GM12878 (cell line): ENCODE data around the gene ITM2C. TPM values are rescaled to one million over a fixed set of nuclear protein-coding genes. Genes with fewer than 3 reads are reported as not detected.

Experiments used
- BMI1 ChIP-seq: fragments of 450-650 bp; IDR thresholded peaks from 2 replicates; pipeline ENCODE4 v1.6.1; 2016; ENCODE audit warnings: mild to moderate bottlenecking, moderate library complexity, borderline replicate concordance
- CHD1 ChIP-seq: IDR thresholded peaks from 2 replicates; pipeline ENCODE4 v1.6.1; 2012; ENCODE audit warnings: low read depth, low read length, improper control_type of control experiment
- CHD2 ChIP-seq: IDR thresholded peaks from 2 replicates; pipeline ENCODE4 v1.6.1; 2011; ENCODE audit warnings: low read depth, low read length, improper control_type of control experiment, borderline replicate concordance
- EP300 ChIP-seq, 2 experiments: fragments of 150-350 bp in 1 of 2; IDR thresholded peaks; 2 replicates each; pipeline ENCODE4 v1.6.1; 2011 to 2012; ENCODE audit warnings: low read depth in 2 of 2, low read length in 2 of 2, borderline replicate concordance in 1 of 2, improper control_type of control experiment in 1 of 2, inconsistent platforms in 1 of 2; ENCODE audit not compliant: control insufficient read depth in 1 of 2
- FOS ChIP-seq: IDR thresholded peaks from 3 replicates; pipeline ENCODE4 v1.6.1; 2011; ENCODE audit warnings: borderline replicate concordance; ENCODE audit not compliant: insufficient read length; ENCODE audit errors: extremely low read depth
- FOXM1 ChIP-seq: IDR thresholded peaks from 2 replicates; pipeline ENCODE4 v1.6.1; 2012; ENCODE audit warnings: low read depth, mild to moderate bottlenecking, inconsistent platforms, low read length, moderate library complexity
- HDAC6 ChIP-seq: fragments of 200-600 bp; sonication (generic); IDR thresholded peaks from one replicate; pipeline ENCODE4 v1.8.0; 2017; ENCODE audit warnings: antibody characterized with exemption; ENCODE audit not compliant: unreplicated experiment
- JUND ChIP-seq: IDR thresholded peaks from 2 replicates; pipeline ENCODE4 v1.6.1; 2012; ENCODE audit warnings: low read depth, mild to moderate bottlenecking, low read length, improper control_type of control experiment, moderate library complexity
- MEF2B ChIP-seq: fragments of 450-650 bp; IDR thresholded peaks from 2 replicates; pipeline ENCODE4 v1.6.1; 2018; ENCODE audit warnings: mild to moderate bottlenecking, moderate library complexity; ENCODE audit not compliant: partially characterized antibody, poor library complexity, severe bottlenecking
- MTA2 ChIP-seq: fragments of 450-650 bp; IDR thresholded peaks from 2 replicates; pipeline ENCODE4 v1.6.1; 2016; ENCODE audit warnings: low read depth, mild to moderate bottlenecking, moderate library complexity
- RBBP5 ChIP-seq: fragments of 200-600 bp; sonication (generic); conservative IDR thresholded peaks from 2 replicates; pipeline ENCODE4 v1.6.1; 2016
- RUNX3 ChIP-seq: IDR thresholded peaks from 2 replicates; pipeline ENCODE4 v1.6.1; 2012; ENCODE audit warnings: low read length, inconsistent platforms
- STAT3 ChIP-seq: IDR thresholded peaks from 2 replicates; pipeline ENCODE4 v1.6.1; 2011; ENCODE audit warnings: low read depth, low read length, improper control_type of control experiment
- ZNF217 ChIP-seq: fragments of 450-650 bp; IDR thresholded peaks from 2 replicates; pipeline ENCODE4 v1.6.1; 2017; ENCODE audit warnings: antibody characterized with exemption, mild to moderate bottlenecking
- polyA plus RNA-seq, 11 experiments: library from polyadenylated mRNA; depleted of rRNA in 4 of 11; unstranded in 6 of 11; stranded (reverse) in 5 of 11; fragments of >200 nt; fragmentation: Nextera tagmentation in 4 of 11; fragmentation: Illumina TruSeq in 1 of 11; extraction: Ambion mirVana in 4 of 11; extraction: Trizol in 1 of 11; gene quantifications; 1 replicate in 1 of 11; 2 replicates in 10 of 11; pipeline versions ENCODE4 v1.2.1 to v1.2.3, GENCODE V29; 2011 to 2016; ENCODE audit warnings: inconsistent platforms in 2 of 11, missing spikeins in 2 of 11, low read depth in 1 of 11
- total RNA-seq, 4 experiments: library from RNA; depleted of rRNA in 3 of 4; stranded (reverse); fragments of >200 nt in 3 of 4; fragmentation: Illumina TruSeq in 1 of 4; extraction: Trizol in 1 of 4; gene quantifications; 2 replicates each; pipeline versions ENCODE4 v1.2.1 to v1.2.3, GENCODE V29; 2013 to 2021
- TF ChIP-seq, protein P1 (sequence below): IDR thresholded peaks from 2 replicates; pipeline ENCODE4 v1.6.1; 2012; ENCODE audit warnings: low read depth, low read length, improper control_type of control experiment
- TF ChIP-seq, protein P2 (sequence below): fragments of 450-650 bp; IDR thresholded peaks from 2 replicates; pipeline ENCODE4 v1.6.1; 2018; ENCODE audit warnings: borderline replicate concordance, mild to moderate bottlenecking; ENCODE audit not compliant: partially characterized antibody
- TF ChIP-seq, protein P3 (sequence below): IDR thresholded peaks from 2 replicates; pipeline ENCODE4 v1.6.1; 2012; ENCODE audit warnings: mild to moderate bottlenecking, low read depth, low read length
- TF ChIP-seq, protein P4 (sequence below): fragments of 450-650 bp; IDR thresholded peaks from 2 replicates; pipeline ENCODE4 v1.6.1; 2016; ENCODE audit warnings: mild to moderate bottlenecking
- TF ChIP-seq, protein P5 (sequence below): IDR thresholded peaks from 2 replicates; pipeline ENCODE4 v1.6.1; 2012; ENCODE audit warnings: low read depth, low read length, improper control_type of control experiment

ITM2C gene
- total and polyA plus RNA-seq, 10 of the 15 experiments (the other 5 are each of a cell fraction or from before 2014, with no cell fraction given): 5.4 to 195 (median 149) TPM

DNA sequence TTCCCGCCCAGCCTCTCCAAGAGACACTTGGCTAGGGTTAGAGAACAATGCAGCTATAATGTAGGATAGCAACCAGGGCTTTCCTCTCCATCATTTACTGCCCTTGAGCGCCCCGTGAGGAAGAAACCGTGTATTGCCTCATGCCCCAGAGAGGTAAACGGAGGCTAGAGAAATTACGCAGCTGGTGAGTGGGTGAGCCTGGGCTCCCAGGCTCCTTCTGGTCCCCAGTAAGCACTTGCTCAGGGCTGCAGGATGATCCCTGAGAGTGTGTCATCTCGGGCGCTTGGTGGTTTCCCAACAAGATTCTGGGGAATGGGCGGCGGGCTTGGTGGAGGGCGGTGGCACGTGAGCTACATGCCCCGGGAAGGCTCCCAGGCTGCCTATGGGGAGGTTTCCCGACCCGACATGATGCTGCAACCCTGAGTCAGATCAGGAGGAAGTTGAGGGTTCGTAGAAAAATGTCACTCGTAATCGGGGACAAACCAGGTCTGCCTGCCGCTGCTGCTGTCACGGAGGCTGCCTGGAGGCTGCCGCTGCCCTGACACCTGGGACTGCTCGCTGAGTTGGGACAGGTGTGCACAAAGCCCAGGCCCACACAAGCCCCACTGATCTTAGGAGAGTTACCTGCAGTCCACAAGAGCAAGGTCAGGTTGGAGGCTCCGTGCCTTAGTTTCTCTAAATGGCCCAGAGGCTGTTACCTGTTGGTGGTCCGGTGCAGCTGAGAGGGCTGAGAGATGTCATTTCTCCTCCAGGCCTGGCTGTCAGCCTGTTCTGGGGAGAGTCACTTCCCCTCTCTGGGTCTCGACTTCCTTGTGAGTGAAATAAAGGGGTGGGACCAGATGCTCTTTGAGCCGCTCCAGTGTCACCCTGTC is 60.0 kb downstream of the ITM2C start, which contains the start of gene GPR55 (continued):
- TF ChIP-seq, protein P1, sequence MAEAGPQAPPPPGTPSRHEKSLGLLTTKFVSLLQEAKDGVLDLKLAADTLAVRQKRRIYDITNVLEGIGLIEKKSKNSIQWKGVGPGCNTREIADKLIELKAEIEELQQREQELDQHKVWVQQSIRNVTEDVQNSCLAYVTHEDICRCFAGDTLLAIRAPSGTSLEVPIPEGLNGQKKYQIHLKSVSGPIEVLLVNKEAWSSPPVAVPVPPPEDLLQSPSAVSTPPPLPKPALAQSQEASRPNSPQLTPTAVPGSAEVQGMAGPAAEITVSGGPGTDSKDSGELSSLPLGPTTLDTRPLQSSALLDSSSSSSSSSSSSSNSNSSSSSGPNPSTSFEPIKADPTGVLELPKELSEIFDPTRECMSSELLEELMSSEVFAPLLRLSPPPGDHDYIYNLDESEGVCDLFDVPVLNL: no peak
- TF ChIP-seq, protein P2, sequence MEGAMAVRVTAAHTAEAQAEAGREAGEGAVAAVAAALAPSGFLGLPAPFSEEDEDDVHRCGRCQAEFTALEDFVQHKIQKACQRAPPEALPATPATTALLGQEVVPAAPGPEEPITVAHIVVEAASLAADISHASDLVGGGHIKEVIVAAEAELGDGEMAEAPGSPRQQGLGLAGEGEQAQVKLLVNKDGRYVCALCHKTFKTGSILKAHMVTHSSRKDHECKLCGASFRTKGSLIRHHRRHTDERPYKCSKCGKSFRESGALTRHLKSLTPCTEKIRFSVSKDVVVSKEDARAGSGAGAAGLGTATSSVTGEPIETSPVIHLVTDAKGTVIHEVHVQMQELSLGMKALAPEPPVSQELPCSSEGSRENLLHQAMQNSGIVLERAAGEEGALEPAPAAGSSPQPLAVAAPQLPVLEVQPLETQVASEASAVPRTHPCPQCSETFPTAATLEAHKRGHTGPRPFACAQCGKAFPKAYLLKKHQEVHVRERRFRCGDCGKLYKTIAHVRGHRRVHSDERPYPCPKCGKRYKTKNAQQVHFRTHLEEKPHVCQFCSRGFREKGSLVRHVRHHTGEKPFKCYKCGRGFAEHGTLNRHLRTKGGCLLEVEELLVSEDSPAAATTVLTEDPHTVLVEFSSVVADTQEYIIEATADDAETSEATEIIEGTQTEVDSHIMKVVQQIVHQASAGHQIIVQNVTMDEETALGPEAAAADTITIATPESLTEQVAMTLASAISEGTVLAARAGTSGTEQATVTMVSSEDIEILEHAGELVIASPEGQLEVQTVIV: no peak
- no peak for TF ChIP-seq RBBP5
- TF ChIP-seq MEF2B: peak; percentile 47
- 0 out of 2 replicates have a peak, but pooled peaks have one; percentile 16 for TF ChIP-seq ZNF217
- TF ChIP-seq FOXM1: no peak
- 0 out of 2 replicates have a peak, but pooled peaks have one; percentile 14 for TF ChIP-seq STAT3
- TF ChIP-seq JUND: 0 out of 2 replicates have a peak, but pooled peaks have one; percentile 31
- TF ChIP-seq, protein P3, sequence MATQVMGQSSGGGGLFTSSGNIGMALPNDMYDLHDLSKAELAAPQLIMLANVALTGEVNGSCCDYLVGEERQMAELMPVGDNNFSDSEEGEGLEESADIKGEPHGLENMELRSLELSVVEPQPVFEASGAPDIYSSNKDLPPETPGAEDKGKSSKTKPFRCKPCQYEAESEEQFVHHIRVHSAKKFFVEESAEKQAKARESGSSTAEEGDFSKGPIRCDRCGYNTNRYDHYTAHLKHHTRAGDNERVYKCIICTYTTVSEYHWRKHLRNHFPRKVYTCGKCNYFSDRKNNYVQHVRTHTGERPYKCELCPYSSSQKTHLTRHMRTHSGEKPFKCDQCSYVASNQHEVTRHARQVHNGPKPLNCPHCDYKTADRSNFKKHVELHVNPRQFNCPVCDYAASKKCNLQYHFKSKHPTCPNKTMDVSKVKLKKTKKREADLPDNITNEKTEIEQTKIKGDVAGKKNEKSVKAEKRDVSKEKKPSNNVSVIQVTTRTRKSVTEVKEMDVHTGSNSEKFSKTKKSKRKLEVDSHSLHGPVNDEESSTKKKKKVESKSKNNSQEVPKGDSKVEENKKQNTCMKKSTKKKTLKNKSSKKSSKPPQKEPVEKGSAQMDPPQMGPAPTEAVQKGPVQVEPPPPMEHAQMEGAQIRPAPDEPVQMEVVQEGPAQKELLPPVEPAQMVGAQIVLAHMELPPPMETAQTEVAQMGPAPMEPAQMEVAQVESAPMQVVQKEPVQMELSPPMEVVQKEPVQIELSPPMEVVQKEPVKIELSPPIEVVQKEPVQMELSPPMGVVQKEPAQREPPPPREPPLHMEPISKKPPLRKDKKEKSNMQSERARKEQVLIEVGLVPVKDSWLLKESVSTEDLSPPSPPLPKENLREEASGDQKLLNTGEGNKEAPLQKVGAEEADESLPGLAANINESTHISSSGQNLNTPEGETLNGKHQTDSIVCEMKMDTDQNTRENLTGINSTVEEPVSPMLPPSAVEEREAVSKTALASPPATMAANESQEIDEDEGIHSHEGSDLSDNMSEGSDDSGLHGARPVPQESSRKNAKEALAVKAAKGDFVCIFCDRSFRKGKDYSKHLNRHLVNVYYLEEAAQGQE: no peak
- peak; percentile 19; the same call in 1 of the 2 replicates for TF ChIP-seq MTA2
- 0 out of 2 replicates have a peak, but pooled peaks have one; percentile 31 for TF ChIP-seq CHD1
- no peak for TF ChIP-seq FOS
- TF ChIP-seq CHD2: no peak; the same call in none of the 2 replicates
- peak in 1 of 2 experiments; percentile 44; a peak in 2 of 4 replicates for TF ChIP-seq EP300 (IDR thresholded peaks at IDR 0.05; ENCODE audit: borderline replicate concordance in 1 of 2, control insufficient read depth in 1 of 2, low read depth in 2 of 2, low read length in 2 of 2)
- TF ChIP-seq RUNX3: no peak
- TF ChIP-seq, protein P4, sequence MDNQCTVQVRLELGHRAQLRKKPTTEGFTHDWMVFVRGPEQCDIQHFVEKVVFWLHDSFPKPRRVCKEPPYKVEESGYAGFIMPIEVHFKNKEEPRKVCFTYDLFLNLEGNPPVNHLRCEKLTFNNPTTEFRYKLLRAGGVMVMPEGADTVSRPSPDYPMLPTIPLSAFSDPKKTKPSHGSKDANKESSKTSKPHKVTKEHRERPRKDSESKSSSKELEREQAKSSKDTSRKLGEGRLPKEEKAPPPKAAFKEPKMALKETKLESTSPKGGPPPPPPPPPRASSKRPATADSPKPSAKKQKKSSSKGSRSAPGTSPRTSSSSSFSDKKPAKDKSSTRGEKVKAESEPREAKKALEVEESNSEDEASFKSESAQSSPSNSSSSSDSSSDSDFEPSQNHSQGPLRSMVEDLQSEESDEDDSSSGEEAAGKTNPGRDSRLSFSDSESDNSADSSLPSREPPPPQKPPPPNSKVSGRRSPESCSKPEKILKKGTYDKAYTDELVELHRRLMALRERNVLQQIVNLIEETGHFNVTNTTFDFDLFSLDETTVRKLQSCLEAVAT: peak; percentile 68; the same call in 1 of the 2 replicates
- TF ChIP-seq, protein P5, sequence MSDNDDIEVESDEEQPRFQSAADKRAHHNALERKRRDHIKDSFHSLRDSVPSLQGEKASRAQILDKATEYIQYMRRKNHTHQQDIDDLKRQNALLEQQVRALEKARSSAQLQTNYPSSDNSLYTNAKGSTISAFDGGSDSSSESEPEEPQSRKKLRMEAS: no peak
- no peak for TF ChIP-seq BMI1
- TF ChIP-seq HDAC6: no peak
